ENCODE results near the gene FBXO44. TPM values are rescaled to one million over a fixed set of nuclear protein-coding genes. Genes with fewer than 3 reads are reported as not detected.

FBXO44 gene
- total and polyA plus RNA-seq, 10 donors = 15.3 to 39.4 (median 24.6) TPM

GRCh38 chr1:11617314-11617713, 37.4 kb upstream of the FBXO44 start:
- H3K27me3 ChIP-seq (replicated peaks in 1 of 7) = peaks cover 0 to 59% (median 3%) of the 10 kb centered on the region in 7 donors
- intact Hi-C loops (cut with DNase I; ENCODE audit: low total_unique reads) = no loop called here
- TF ChIP-seq CTCF (IDR thresholded peaks at IDR 0.05 in 8 of 11, conservative IDR thresholded peaks at IDR 0.05 in 3 of 11) = no peak
- no peak for TF ChIP-seq POLR2AphosphoS5 (IDR thresholded peaks at IDR 0.05)
- no peak for TF ChIP-seq POLR2A (IDR thresholded peaks at IDR 0.05)
- H3K4me3 ChIP-seq = no peak overlapping the region
- no peaks in the 10 kb centered on the region for H3K9me3 ChIP-seq
- DNase-seq = no peak
- H3K4me1 ChIP-seq = no peaks in the 10 kb centered on the region
- H3K36me3 ChIP-seq = no peaks in the 10 kb centered on the region
- WGBS, 5 donors = 69 to 77% (median 75%) methylated on average over 6 to 7 of the region's 7 CpGs
- no peak overlapping the region for H3K27ac ChIP-seq

- TF ChIP-seq CTCF (IDR thresholded peaks at IDR 0.05 in 8 of 11, conservative IDR thresholded peaks at IDR 0.05 in 3 of 11) = no peak
- TF ChIP-seq POLR2AphosphoS5 (IDR thresholded peaks at IDR 0.05) = no peak
- TF ChIP-seq POLR2A (IDR thresholded peaks at IDR 0.05) = no peak
- whole genome bisulfite sequencing, 5 donors = 82 to 100% (median 87%) methylated on average over 1 to 2 of the region's 2 CpGs
- no peak for DNase-seq
- Histone ChIP-seq H3K9me3 (no peaks in the 10 kb centered on the region), H3K4me3 (no peak overlapping the region), H3K36me3 (no peaks in the 10 kb centered on the region), H3K4me1 (no peaks in the 10 kb centered on the region), H3K27ac (no peak overlapping the region), H3K27me3 (replicated peaks in 1 of 7) (peaks cover 0 to 59% (median 5%) of the 10 kb centered on the region in 7 donors)
- intact Hi-C loops (cut with DNase I; ENCODE audit: low total_unique reads) = no loop called here
These were observed 36.9 kb upstream of the FBXO44 start for GRCh38 chr1:11617741-11618140.

- no peak for DNase-seq
- intact Hi-C loops (cut with DNase I; ENCODE audit: low total_unique reads) = no loop called here
These were observed 34.3 kb upstream of the FBXO44 start for GRCh38 chr1:11620405-11620804.

GRCh38 chr1:11620924-11621323, 33.8 kb upstream of the FBXO44 start:
- Histone ChIP-seq H3K27ac (no peak overlapping the region), H3K4me1 (no peaks in the 10 kb centered on the region), H3K27me3 (replicated peaks in 1 of 7) (peaks cover 0 to 71% (median 7%) of the 10 kb centered on the region in 7 donors), H3K4me3 (no peak overlapping the region), H3K9me3 (no peaks in the 10 kb centered on the region), H3K36me3 (no peaks in the 10 kb centered on the region)
- 75 to 90% (median 85%) methylated on average over 5 of the region's 5 CpGs for WGBS, 5 donors
- intact Hi-C loops (cut with DNase I; ENCODE audit: low total_unique reads) = no loop called here
- DNase-seq = no peak
- TF ChIP-seq POLR2A (IDR thresholded peaks at IDR 0.05) (no peak), CTCF (IDR thresholded peaks at IDR 0.05 in 8 of 11, conservative IDR thresholded peaks at IDR 0.05 in 3 of 11) (no peak), POLR2AphosphoS5 (IDR thresholded peaks at IDR 0.05) (no peak)

More at GRCh38 chr1:11620405-11620804, 34.3 kb upstream of the FBXO44 start:
- Histone ChIP-seq H3K4me3 (no peak overlapping the region), H3K36me3 (no peaks in the 10 kb centered on the region), H3K4me1 (no peaks in the 10 kb centered on the region), H3K27me3 (replicated peaks in 1 of 7) (peaks cover 0 to 71% (median 7%) of the 10 kb centered on the region in 7 donors), H3K9me3 (no peaks in the 10 kb centered on the region), H3K27ac (no peak overlapping the region)
- TF ChIP-seq CTCF (IDR thresholded peaks at IDR 0.05 in 8 of 11, conservative IDR thresholded peaks at IDR 0.05 in 3 of 11) (no peak), POLR2A (IDR thresholded peaks at IDR 0.05) (no peak), POLR2AphosphoS5 (IDR thresholded peaks at IDR 0.05) (no peak)
- WGBS, 5 donors = 51 to 67% (median 56%) methylated on average over 12 of the region's 12 CpGs
